Measurements from ENCODE around the gene TCP11L1. TPM values are rescaled to one million over a fixed set of nuclear protein-coding genes. Genes with fewer than 3 reads are reported as not detected.

Gene TCP11L1
- total and polyA plus RNA-seq, 9 of the 15 experiments (the other 6 are each of a cell fraction or from before 2014, with no cell fraction given) = 1.6 to 15.3 (median 5.4) TPM

DNA sequence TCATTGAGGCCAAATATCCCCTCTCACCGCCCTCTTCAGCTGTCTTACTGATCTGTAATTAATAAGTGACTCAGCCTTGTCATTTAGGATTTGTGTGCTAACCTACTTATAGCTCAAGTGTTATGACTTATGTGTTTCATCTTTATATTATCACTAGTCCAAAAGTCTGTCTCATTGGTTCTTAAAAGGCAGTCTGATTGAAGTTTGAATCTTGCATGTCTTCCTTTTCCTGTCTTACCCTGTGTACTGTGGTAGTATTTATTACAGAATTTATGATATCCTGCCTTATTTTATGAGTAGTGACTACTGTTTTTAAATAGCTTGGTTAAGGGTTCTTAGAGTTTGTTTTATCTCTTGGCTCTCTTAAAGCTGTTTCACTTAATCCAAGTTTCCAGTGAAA is 17.4 kb upstream of the TCP11L1 start:
- POLR2A ChIA-PET = interaction anchor here (0.8 to 3.0 kb wide), 4 partner anchors 10 to 38 kb away, joined by 3 to 15 read pairs (median 4); no protein-coding TSS in a partner anchor
- Histone ChIP-seq H3K79me2 (ENCODE audit: control insufficient read depth, insufficient read depth, low read length) (peaks cover 10% of the 10 kb centered on the region; the same call in 2 of the 3 replicates), H2AFZ (ENCODE audit: low read depth, low read length) (no peak overlapping the region), H3K27ac (ENCODE audit: extremely low read depth, low read depth, low read length) (no peak overlapping the region), H3K36me3 (ENCODE audit: control insufficient read depth, insufficient read depth, low read length) (no peaks in the 10 kb centered on the region; the same call in 2 of the 3 replicates), H4K20me1 (replicated peaks; ENCODE audit: control insufficient read depth, insufficient read depth, low read length) (no peaks in the 10 kb centered on the region), H3K9me1 (ENCODE audit: control insufficient read depth, insufficient read depth, low read length) (no peaks in the 10 kb centered on the region), H3K27me3 (ENCODE audit: control insufficient read depth in 2 of 2, insufficient read depth in 2 of 2, low read length in 2 of 2) (no peaks in the 10 kb centered on the region), H3K4me2 (ENCODE audit: insufficient read depth, low read length) (no peak overlapping the region), H3K9me3 (replicated peaks; ENCODE audit: control insufficient read depth, insufficient read depth, low read depth, low read length) (no peaks in the 10 kb centered on the region), H3K4me3 (no peak overlapping the region), H3K9ac (ENCODE audit: insufficient read depth in 1 of 2, low read depth in 2 of 2, low read length in 2 of 2) (no peak overlapping the region), H3K4me1 (replicated peaks in 1 of 2; ENCODE audit: control insufficient read depth in 2 of 2, insufficient read depth in 2 of 2, low read length in 2 of 2) (peaks cover 0 to 11% of the 10 kb centered on the region in 2 experiments; a peak in 2 of 5 replicates)
- intact Hi-C loops (cut with micrococcal nuclease) (no loop called here), in situ Hi-C loops (cut with MboI) (no loop called here)
- no peak for FAIRE-seq
- CTCF ChIA-PET (ENCODE audit: low intra/inter-chr PET ratio) = interaction anchor here (0.6 kb wide), 1 partner anchor 14 kb away, joined by 3 read pairs; no protein-coding TSS in a partner anchor
- TF ChIP-seq NCOR1 (IDR thresholded peaks at IDR 0.05) = no peak
- WGBS (ENCODE audit: insufficient coverage, low coverage, missing lambda C conversion rate) = 67% methylated on average over 1 of the region's 1 CpG
- BruUV-seq (replicated peaks) = no TSS peak
- DNase-seq (ENCODE audit: extremely low read depth in 1 of 4, low spot score in 3 of 4) = no peak
- ATAC-seq = no peak

DNA sequence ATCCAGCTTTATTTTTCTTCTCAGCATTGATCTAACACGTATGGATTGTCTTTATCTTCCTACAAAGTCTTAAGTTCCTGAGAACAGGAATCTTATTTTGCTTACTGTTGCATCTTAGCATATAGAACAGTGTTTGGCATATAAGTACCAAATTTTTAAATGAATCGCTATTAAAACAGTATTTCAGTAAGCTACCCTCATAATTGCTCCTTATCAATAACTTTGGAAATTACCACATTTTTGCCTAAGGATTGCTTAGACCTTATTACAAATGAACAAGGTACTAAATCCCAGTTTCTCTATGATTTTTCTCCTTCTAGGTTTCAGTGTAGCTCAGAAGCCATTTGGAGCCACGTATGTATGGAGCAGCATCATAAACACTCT is 14.0 kb upstream of the TCP11L1 start:
- ChIA-PET POLR2A (interaction anchor here (0.6 to 3.1 kb wide), 5 partner anchors 8 to 131 kb away, joined by 3 to 25 read pairs (median 4); partner anchors contain the start of genes DEPDC7 and TCP11L1), CTCF (ENCODE audit: low intra/inter-chr PET ratio) (no interaction called here)
- intact Hi-C loops (cut with micrococcal nuclease) = no loop called here
- no peaks in the 10 kb centered on the region for H3K9me3 ChIP-seq (replicated peaks; ENCODE audit: control insufficient read depth, insufficient read depth, low read depth, low read length)
- no peaks in the 10 kb centered on the region; the same call in 2 of the 3 replicates for H3K36me3 ChIP-seq (ENCODE audit: control insufficient read depth, insufficient read depth, low read length)
- H3K27me3 ChIP-seq (ENCODE audit: control insufficient read depth in 2 of 2, insufficient read depth in 2 of 2, low read length in 2 of 2) = no peaks in the 10 kb centered on the region
- no peak overlapping the region for H3K4me3 ChIP-seq
- no peak overlapping the region for H3K27ac ChIP-seq (ENCODE audit: extremely low read depth, low read depth, low read length)
- H3K9me1 ChIP-seq (ENCODE audit: control insufficient read depth, insufficient read depth, low read length) = no peaks in the 10 kb centered on the region
- ATAC-seq = no peak
- H4K20me1 ChIP-seq (replicated peaks; ENCODE audit: control insufficient read depth, insufficient read depth, low read length) = no peaks in the 10 kb centered on the region
- no peak for DNase-seq (ENCODE audit: extremely low read depth in 1 of 4, low spot score in 3 of 4)
- H3K79me2 ChIP-seq (ENCODE audit: control insufficient read depth, insufficient read depth, low read length) = no peaks in the 10 kb centered on the region
- in situ Hi-C loops (cut with MboI) = no loop called here
- H3K9ac ChIP-seq (ENCODE audit: insufficient read depth in 1 of 2, low read depth in 2 of 2, low read length in 2 of 2) = no peak overlapping the region
- H3K4me2 ChIP-seq (ENCODE audit: insufficient read depth, low read length) = no peak overlapping the region
- no peak for FAIRE-seq
- BruUV-seq (replicated peaks) = no TSS peak
- H3K4me1 ChIP-seq (replicated peaks in 1 of 2; ENCODE audit: control insufficient read depth in 2 of 2, insufficient read depth in 2 of 2, low read length in 2 of 2) = no peaks in the 10 kb centered on the region
- 62% methylated on average over 3 of the region's 3 CpGs for WGBS (ENCODE audit: insufficient coverage, low coverage, missing lambda C conversion rate)
- no peak overlapping the region for H2AFZ ChIP-seq (ENCODE audit: low read depth, low read length)
- TF ChIP-seq ATF7 (IDR thresholded peaks at IDR 0.05) = no peak
- no peak for TF ChIP-seq HIVEP1 (CRISPR knock-in tag; IDR thresholded peaks at IDR 0.05)
- TF ChIP-seq ZSCAN29 (IDR thresholded peaks at IDR 0.05) = no peak
- TF ChIP-seq SP2 (IDR thresholded peaks at IDR 0.05; ENCODE audit: extremely low read depth, low read depth, low read length, poor library complexity, severe bottlenecking) = no peak
- TF ChIP-seq, protein P1, sequence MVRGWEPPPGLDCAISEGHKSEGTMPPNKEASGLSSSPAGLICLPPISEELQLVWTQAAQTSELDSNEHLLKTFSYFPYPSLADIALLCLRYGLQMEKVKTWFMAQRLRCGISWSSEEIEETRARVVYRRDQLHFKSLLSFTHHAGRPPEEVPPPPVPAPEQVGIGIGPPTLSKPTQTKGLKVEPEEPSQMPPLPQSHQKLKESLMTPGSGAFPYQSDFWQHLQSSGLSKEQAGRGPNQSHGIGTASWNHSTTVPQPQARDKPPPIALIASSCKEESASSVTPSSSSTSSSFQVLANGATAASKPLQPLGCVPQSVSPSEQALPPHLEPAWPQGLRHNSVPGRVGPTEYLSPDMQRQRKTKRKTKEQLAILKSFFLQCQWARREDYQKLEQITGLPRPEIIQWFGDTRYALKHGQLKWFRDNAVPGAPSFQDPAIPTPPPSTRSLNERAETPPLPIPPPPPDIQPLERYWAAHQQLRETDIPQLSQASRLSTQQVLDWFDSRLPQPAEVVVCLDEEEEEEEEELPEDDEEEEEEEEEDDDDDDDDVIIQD (CRISPR knock-in tag; IDR thresholded peaks at IDR 0.05) = no peak
- TF ChIP-seq ETS2 (tag; IDR thresholded peaks at IDR 0.05; ENCODE audit: borderline replicate concordance, poor library complexity, severe bottlenecking) = no peak
- TF ChIP-seq, protein P2, sequence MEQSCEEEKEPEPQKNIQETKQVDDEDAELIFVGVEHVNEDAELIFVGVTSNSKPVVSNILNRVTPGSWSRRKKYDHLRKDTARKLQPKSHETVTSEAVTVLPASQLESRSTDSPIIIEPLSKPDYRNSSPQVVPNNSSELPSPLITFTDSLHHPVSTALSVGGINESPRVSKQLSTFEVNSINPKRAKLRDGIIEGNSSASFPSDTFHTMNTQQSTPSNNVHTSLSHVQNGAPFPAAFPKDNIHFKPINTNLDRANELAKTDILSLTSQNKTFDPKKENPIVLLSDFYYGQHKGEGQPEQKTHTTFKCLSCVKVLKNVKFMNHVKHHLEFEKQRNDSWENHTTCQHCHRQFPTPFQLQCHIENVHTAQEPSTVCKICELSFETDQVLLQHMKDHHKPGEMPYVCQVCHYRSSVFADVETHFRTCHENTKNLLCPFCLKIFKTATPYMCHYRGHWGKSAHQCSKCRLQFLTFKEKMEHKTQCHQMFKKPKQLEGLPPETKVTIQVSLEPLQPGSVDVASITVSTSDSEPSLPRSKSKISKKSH (CRISPR knock-in tag; IDR thresholded peaks at IDR 0.05) = no peak
